Measurements from ENCODE around the gene SFT2D2.

Gene SFT2D2

DNA sequence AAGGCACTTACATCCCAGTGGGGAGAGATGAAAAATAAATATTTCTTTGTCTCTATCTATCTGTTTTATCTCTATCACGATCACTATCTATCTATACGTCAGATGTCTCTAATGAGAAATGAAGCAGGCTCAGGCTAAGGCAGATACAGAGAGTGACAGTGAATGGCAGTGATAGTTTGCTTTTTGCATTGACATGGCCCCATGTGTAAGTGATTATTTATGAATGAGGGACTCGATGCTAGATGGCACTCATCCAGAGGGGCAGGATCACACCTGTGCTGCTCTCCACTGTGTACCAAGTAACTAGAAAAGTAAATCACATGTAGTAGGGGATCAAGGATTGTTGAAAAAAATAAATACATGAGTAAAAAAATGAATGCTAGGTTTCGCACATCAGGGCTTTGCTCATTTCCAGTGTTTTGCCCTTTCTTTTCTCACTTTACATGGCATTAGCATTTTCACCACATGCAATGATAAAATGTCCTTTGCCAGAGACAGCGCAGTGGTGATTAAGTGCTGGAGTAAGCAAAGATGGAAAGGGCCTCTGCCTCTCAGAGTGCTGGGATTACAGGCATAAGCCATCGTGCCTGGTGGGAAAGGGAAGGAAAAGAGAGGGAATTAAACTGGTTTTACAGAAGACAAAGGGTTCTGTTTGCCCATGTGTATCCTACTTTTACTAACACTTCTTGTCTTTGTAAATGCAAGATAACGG, 71.4 kb downstream of the SFT2D2 start:
- Histone ChIP-seq H3K4me2 (ENCODE audit: low read depth, low read length) (no peak overlapping the region), H3K9me3 (replicated peaks; ENCODE audit: insufficient read depth, low read length) (no peaks in the 10 kb centered on the region), H4K20me1 (ENCODE audit: insufficient read depth, low read length) (no peaks in the 10 kb centered on the region), H3K9ac (ENCODE audit: low read length) (no peak overlapping the region), H3K27me3 (replicated peaks; ENCODE audit: insufficient read depth, low read length) (peaks cover 10% of the 10 kb centered on the region; the same call in 1 of the 2 replicates), H3K27ac (ENCODE audit: low read length) (no peak overlapping the region), H3K4me1 (ENCODE audit: low read length) (peaks cover under 1% of the 10 kb centered on the region), H3K36me3 (replicated peaks; ENCODE audit: insufficient read depth, low read length) (no peaks in the 10 kb centered on the region), H2AFZ (ENCODE audit: low read length) (no peak overlapping the region), H3K4me3 (ENCODE audit: low read length) (no peak overlapping the region), H3K9me2 (replicated peaks; ENCODE audit: insufficient read depth, low read length) (no peaks in the 10 kb centered on the region), H3F3A (ENCODE audit: insufficient read depth, low read length) (no peaks in the 10 kb centered on the region), H3K79me2 (ENCODE audit: low read length) (no peaks in the 10 kb centered on the region)
- DNase-seq = no peak
- TF ChIP-seq EZH2phosphoT487 (IDR thresholded peaks at IDR 0.05; ENCODE audit: low read length) = no peak
- TF ChIP-seq, protein P1, sequence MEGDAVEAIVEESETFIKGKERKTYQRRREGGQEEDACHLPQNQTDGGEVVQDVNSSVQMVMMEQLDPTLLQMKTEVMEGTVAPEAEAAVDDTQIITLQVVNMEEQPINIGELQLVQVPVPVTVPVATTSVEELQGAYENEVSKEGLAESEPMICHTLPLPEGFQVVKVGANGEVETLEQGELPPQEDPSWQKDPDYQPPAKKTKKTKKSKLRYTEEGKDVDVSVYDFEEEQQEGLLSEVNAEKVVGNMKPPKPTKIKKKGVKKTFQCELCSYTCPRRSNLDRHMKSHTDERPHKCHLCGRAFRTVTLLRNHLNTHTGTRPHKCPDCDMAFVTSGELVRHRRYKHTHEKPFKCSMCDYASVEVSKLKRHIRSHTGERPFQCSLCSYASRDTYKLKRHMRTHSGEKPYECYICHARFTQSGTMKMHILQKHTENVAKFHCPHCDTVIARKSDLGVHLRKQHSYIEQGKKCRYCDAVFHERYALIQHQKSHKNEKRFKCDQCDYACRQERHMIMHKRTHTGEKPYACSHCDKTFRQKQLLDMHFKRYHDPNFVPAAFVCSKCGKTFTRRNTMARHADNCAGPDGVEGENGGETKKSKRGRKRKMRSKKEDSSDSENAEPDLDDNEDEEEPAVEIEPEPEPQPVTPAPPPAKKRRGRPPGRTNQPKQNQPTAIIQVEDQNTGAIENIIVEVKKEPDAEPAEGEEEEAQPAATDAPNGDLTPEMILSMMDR (IDR thresholded peaks at IDR 0.05; ENCODE audit: low read length) = no peak
- TF ChIP-seq EZH2 (optimal IDR thresholded peaks at IDR 0.05; ENCODE audit: low read depth, low read length) = no peak

GRCh38 chr1:168298446-168298845, 72.6 kb downstream of the SFT2D2 start:
- Histone ChIP-seq H3K4me1 (ENCODE audit: low read length) (no peaks in the 10 kb centered on the region), H3K4me3 (ENCODE audit: low read length) (no peak overlapping the region), H3K36me3 (replicated peaks; ENCODE audit: insufficient read depth, low read length) (no peaks in the 10 kb centered on the region), H3K27me3 (replicated peaks; ENCODE audit: insufficient read depth, low read length) (peaks cover 2% of the 10 kb centered on the region; the same call in 1 of the 2 replicates), H3K9me2 (replicated peaks; ENCODE audit: insufficient read depth, low read length) (no peaks in the 10 kb centered on the region), H2AFZ (ENCODE audit: low read length) (no peak overlapping the region), H3K79me2 (ENCODE audit: low read length) (no peaks in the 10 kb centered on the region), H3K27ac (ENCODE audit: low read length) (no peak overlapping the region), H4K20me1 (ENCODE audit: insufficient read depth, low read length) (no peaks in the 10 kb centered on the region), H3K4me2 (ENCODE audit: low read depth, low read length) (no peak overlapping the region), H3F3A (ENCODE audit: insufficient read depth, low read length) (no peaks in the 10 kb centered on the region), H3K9me3 (replicated peaks; ENCODE audit: insufficient read depth, low read length) (no peaks in the 10 kb centered on the region), H3K9ac (ENCODE audit: low read length) (no peak overlapping the region)
- DNase-seq = no peak
- no peak for TF ChIP-seq EZH2phosphoT487 (IDR thresholded peaks at IDR 0.05; ENCODE audit: low read length)

GRCh38 chr1:168300626-168301025, 74.8 kb downstream of the SFT2D2 start:
- no peak overlapping the region for H3K27ac ChIP-seq (ENCODE audit: low read length)
- no peaks in the 10 kb centered on the region for H3K27me3 ChIP-seq (replicated peaks; ENCODE audit: insufficient read depth, low read length)
- no peak overlapping the region for H2AFZ ChIP-seq (ENCODE audit: low read length)
- TF ChIP-seq, protein P1 (IDR thresholded peaks at IDR 0.05; ENCODE audit: low read length) = no peak
- no peak for TF ChIP-seq EZH2 (optimal IDR thresholded peaks at IDR 0.05; ENCODE audit: low read depth, low read length)
- TF ChIP-seq EZH2phosphoT487 (IDR thresholded peaks at IDR 0.05; ENCODE audit: low read length) = no peak
- H3K4me3 ChIP-seq (ENCODE audit: low read length) = no peak overlapping the region
- H3K4me2 ChIP-seq (ENCODE audit: low read depth, low read length) = no peak overlapping the region
- no peak overlapping the region for H3K9ac ChIP-seq (ENCODE audit: low read length)
- no peaks in the 10 kb centered on the region for H3K36me3 ChIP-seq (replicated peaks; ENCODE audit: insufficient read depth, low read length)
- H3K4me1 ChIP-seq (ENCODE audit: low read length) = no peaks in the 10 kb centered on the region
- H3K9me3 ChIP-seq (replicated peaks; ENCODE audit: insufficient read depth, low read length) = no peaks in the 10 kb centered on the region
- no peaks in the 10 kb centered on the region for H3K79me2 ChIP-seq (ENCODE audit: low read length)
- no peaks in the 10 kb centered on the region for H3K9me2 ChIP-seq (replicated peaks; ENCODE audit: insufficient read depth, low read length)
- no peak for DNase-seq
- H4K20me1 ChIP-seq (ENCODE audit: insufficient read depth, low read length) = no peaks in the 10 kb centered on the region
- no peaks in the 10 kb centered on the region for H3F3A ChIP-seq (ENCODE audit: insufficient read depth, low read length)

GRCh38 chr1:168301664-168302320, 76.0 kb downstream of the SFT2D2 start:
- Histone ChIP-seq H3K27me3 (replicated peaks; ENCODE audit: insufficient read depth, low read length) (no peaks in the 10 kb centered on the region), H3K4me3 (ENCODE audit: low read length) (no peak overlapping the region), H3K27ac (ENCODE audit: low read length) (no peak overlapping the region), H3K9me3 (replicated peaks; ENCODE audit: insufficient read depth, low read length) (no peaks in the 10 kb centered on the region), H3K9ac (ENCODE audit: low read length) (no peak overlapping the region), H4K20me1 (ENCODE audit: insufficient read depth, low read length) (no peaks in the 10 kb centered on the region), H3K4me1 (ENCODE audit: low read length) (0 out of 2 replicates have a peak, but pooled peaks cover 3% of the 10 kb centered on the region), H3F3A (ENCODE audit: insufficient read depth, low read length) (no peaks in the 10 kb centered on the region), H2AFZ (ENCODE audit: low read length) (no peak overlapping the region), H3K9me2 (replicated peaks; ENCODE audit: insufficient read depth, low read length) (no peaks in the 10 kb centered on the region), H3K79me2 (ENCODE audit: low read length) (no peaks in the 10 kb centered on the region), H3K4me2 (ENCODE audit: low read depth, low read length) (no peak overlapping the region), H3K36me3 (replicated peaks; ENCODE audit: insufficient read depth, low read length) (no peaks in the 10 kb centered on the region)
- TF ChIP-seq, protein P1 (IDR thresholded peaks at IDR 0.05; ENCODE audit: low read length) = no peak
- TF ChIP-seq EZH2phosphoT487 (IDR thresholded peaks at IDR 0.05; ENCODE audit: low read length) (no peak), EZH2 (optimal IDR thresholded peaks at IDR 0.05; ENCODE audit: low read depth, low read length) (no peak)
- no peak for DNase-seq
